ENCODE results near the gene TSPAN10.

Gene TSPAN10

GRCh38 chr17:81644976-81645952, 8.3 kb downstream of the TSPAN10 start:
- TF ChIP-seq YY1 (IDR thresholded peaks at IDR 0.05; ENCODE audit: low read depth) (no peak), TAF1 (IDR thresholded peaks at IDR 0.05; ENCODE audit: low read depth) (no peak), CREB1 (IDR thresholded peaks at IDR 0.05; ENCODE audit: low read depth) (no peak), TCF12 (IDR thresholded peaks at IDR 0.05; ENCODE audit: low read depth) (no peak), FOXM1 (IDR thresholded peaks at IDR 0.05; ENCODE audit: borderline replicate concordance, low read depth) (no peak), REST (IDR thresholded peaks at IDR 0.05; ENCODE audit: low read depth) (no peak), EP300 (IDR thresholded peaks at IDR 0.05; ENCODE audit: borderline replicate concordance) (no peak), EGR1 (IDR thresholded peaks at IDR 0.05) (no peak), ZBTB7A (IDR thresholded peaks at IDR 0.05; ENCODE audit: low read depth) (no peak), USF1 (IDR thresholded peaks at IDR 0.05) (no peak), MAX (IDR thresholded peaks at IDR 0.05) (no peak), TEAD4 (IDR thresholded peaks at IDR 0.05) (no peak), CEBPB (IDR thresholded peaks at IDR 0.05) (no peak), NFIC (IDR thresholded peaks at IDR 0.05) (no peak), RAD21 (IDR thresholded peaks at IDR 0.05; ENCODE audit: low read depth) (no peak)

GRCh38 chr17:81646869-81647600, 10.0 kb downstream of the TSPAN10 start:
- no peak for TF ChIP-seq ZBTB7A (IDR thresholded peaks at IDR 0.05; ENCODE audit: low read depth)
- TF ChIP-seq CREB1 (IDR thresholded peaks at IDR 0.05; ENCODE audit: low read depth), result no peak
- no peak for TF ChIP-seq YY1 (IDR thresholded peaks at IDR 0.05; ENCODE audit: low read depth)
- no peak for TF ChIP-seq TAF1 (IDR thresholded peaks at IDR 0.05; ENCODE audit: low read depth)
- TF ChIP-seq TEAD4 (IDR thresholded peaks at IDR 0.05), result no peak
- TF ChIP-seq TCF12 (IDR thresholded peaks at IDR 0.05; ENCODE audit: low read depth), result no peak
- TF ChIP-seq MAX (IDR thresholded peaks at IDR 0.05), result no peak
- TF ChIP-seq EGR1 (IDR thresholded peaks at IDR 0.05), result no peak
- no peak for TF ChIP-seq NFIC (IDR thresholded peaks at IDR 0.05)
- no peak for TF ChIP-seq CEBPB (IDR thresholded peaks at IDR 0.05)
- no peak for TF ChIP-seq FOXM1 (IDR thresholded peaks at IDR 0.05; ENCODE audit: borderline replicate concordance, low read depth)

GRCh38 chr17:81647640-81648012, 10.6 kb downstream of the TSPAN10 start:
- TF ChIP-seq CEBPB (IDR thresholded peaks at IDR 0.05) (no peak), NFIC (IDR thresholded peaks at IDR 0.05) (no peak), TEAD4 (IDR thresholded peaks at IDR 0.05) (no peak), MAX (IDR thresholded peaks at IDR 0.05) (no peak), EGR1 (IDR thresholded peaks at IDR 0.05) (no peak), YY1 (IDR thresholded peaks at IDR 0.05; ENCODE audit: low read depth) (no peak), EP300 (IDR thresholded peaks at IDR 0.05; ENCODE audit: borderline replicate concordance) (no peak)

- no peak for TF ChIP-seq USF1 (IDR thresholded peaks at IDR 0.05)
- TF ChIP-seq REST (IDR thresholded peaks at IDR 0.05; ENCODE audit: low read depth), result no peak
- no peak for TF ChIP-seq CREB1 (IDR thresholded peaks at IDR 0.05; ENCODE audit: low read depth)
- no peak for TF ChIP-seq FOXM1 (IDR thresholded peaks at IDR 0.05; ENCODE audit: borderline replicate concordance, low read depth)
- TF ChIP-seq TEAD4 (IDR thresholded peaks at IDR 0.05), result no peak
- no peak for TF ChIP-seq MAX (IDR thresholded peaks at IDR 0.05)
- no peak for TF ChIP-seq YY1 (IDR thresholded peaks at IDR 0.05; ENCODE audit: low read depth)
- TF ChIP-seq RAD21 (IDR thresholded peaks at IDR 0.05; ENCODE audit: low read depth), result no peak
- TF ChIP-seq CEBPB (IDR thresholded peaks at IDR 0.05), result no peak
- no peak for TF ChIP-seq TCF12 (IDR thresholded peaks at IDR 0.05; ENCODE audit: low read depth)
- no peak for TF ChIP-seq TAF1 (IDR thresholded peaks at IDR 0.05; ENCODE audit: low read depth)
Measured at GRCh38 chr17:81648013-81648706, 11.2 kb downstream of the TSPAN10 start.
